ENCODE data around the gene SUSD4.

DNA sequence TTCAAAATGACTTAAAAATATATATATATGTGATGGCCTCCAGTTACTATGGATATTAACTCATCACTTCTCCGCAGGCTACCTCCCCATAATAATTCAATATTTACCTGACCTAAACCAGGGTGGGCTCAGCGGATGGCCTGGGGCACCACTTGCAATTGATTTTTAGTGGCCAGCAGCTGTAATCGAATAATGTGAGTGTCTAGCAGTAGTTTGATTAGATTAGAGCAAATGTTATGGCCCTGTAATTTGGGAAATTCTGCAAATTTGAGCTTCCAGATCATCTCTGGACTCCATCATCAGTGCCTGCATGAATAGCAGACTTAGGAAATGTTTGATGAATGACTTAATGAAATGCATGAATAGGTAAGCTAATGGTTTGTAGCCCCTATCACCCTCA lies 14.7 kb downstream of the SUSD4 start:
- no peak for TF ChIP-seq POLR2AphosphoS5 (IDR thresholded peaks at IDR 0.05; ENCODE audit: insufficient read depth in 1 of 2, low read depth in 1 of 2)
- TF ChIP-seq POLR2A (IDR thresholded peaks at IDR 0.05) = no peak
- TF ChIP-seq, protein P1, sequence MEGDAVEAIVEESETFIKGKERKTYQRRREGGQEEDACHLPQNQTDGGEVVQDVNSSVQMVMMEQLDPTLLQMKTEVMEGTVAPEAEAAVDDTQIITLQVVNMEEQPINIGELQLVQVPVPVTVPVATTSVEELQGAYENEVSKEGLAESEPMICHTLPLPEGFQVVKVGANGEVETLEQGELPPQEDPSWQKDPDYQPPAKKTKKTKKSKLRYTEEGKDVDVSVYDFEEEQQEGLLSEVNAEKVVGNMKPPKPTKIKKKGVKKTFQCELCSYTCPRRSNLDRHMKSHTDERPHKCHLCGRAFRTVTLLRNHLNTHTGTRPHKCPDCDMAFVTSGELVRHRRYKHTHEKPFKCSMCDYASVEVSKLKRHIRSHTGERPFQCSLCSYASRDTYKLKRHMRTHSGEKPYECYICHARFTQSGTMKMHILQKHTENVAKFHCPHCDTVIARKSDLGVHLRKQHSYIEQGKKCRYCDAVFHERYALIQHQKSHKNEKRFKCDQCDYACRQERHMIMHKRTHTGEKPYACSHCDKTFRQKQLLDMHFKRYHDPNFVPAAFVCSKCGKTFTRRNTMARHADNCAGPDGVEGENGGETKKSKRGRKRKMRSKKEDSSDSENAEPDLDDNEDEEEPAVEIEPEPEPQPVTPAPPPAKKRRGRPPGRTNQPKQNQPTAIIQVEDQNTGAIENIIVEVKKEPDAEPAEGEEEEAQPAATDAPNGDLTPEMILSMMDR (IDR thresholded peaks at IDR 0.05) = no peak
